ENCODE results near the gene PICALM. TPM values are rescaled to one million over a fixed set of nuclear protein-coding genes. Genes with fewer than 3 reads are reported as not detected.

Gene PICALM
- total and polyA plus RNA-seq, 2 of the 13 experiments (the other 11 are each of a cell fraction or from before 2014, with no cell fraction given) = 97.6 to 154 TPM

DNA sequence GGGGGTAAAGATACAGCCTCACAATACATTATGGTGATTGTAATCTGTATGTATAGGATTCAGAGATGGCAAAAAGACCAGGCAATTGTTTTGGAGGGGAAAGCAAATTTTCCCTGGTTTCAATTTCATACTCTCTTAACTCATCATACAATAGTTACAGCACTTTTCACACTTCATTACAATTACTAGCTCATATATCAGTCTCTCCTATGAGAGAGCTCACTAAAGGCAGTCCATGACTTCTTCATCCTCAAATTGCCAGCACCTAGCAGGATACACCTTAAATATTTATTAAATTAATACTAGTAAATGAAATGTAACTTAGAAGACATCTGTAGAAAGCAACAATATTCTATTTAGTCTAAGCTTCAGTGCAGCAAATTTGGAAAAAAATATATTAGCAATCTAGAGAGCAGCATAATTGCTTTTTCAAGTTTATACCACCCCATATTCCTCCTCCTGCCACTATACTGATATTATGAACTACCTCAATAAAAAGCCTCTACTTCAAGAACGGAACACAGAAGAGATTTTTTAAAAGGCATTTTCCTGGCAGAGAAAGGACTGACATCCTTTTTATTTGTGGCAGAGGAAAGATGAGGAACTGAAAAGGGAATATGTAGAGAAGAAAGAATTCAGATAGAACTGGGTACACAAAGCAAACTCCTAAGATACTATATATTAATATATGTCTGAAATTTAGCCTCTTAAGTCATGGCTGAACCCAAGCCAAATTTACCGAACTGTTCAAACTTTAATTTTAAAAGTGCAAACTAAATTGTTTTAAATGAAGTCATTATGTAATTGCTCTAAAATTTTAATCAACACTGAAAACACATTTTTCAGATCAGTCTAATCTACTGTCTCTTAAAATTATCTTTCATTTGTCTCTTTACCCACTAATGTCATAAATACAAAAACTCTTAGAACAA is 27.7 kb downstream of the PICALM start:
- intact Hi-C loops (cut with micrococcal nuclease; ENCODE audit: unreplicated experiment) = no loop called here
- 94% methylated on average over 2 of the region's 2 CpGs for whole genome bisulfite sequencing (ENCODE audit: low lambda C conversion rate)
- no TSS peak for BruUV-seq (replicated peaks)
- TF ChIP-seq ZNF75D (CRISPR knock-in tag; IDR thresholded peaks at IDR 0.05; ENCODE audit: borderline replicate concordance) = no peak
- TF ChIP-seq ZNF343 (CRISPR knock-in tag; IDR thresholded peaks at IDR 0.05) = no peak
- no peak for TF ChIP-seq PBX3 (CRISPR knock-in tag; IDR thresholded peaks at IDR 0.05; ENCODE audit: borderline replicate concordance)
- TF ChIP-seq ZC3H4 (CRISPR knock-in tag; IDR thresholded peaks at IDR 0.05; ENCODE audit: borderline replicate concordance) = no peak
- TF ChIP-seq ZBTB8A (CRISPR knock-in tag; IDR thresholded peaks at IDR 0.05; ENCODE audit: borderline replicate concordance, low read depth) = no peak
- FAIRE-seq (no peak), ATAC-seq (no peak), DNase-seq (ENCODE audit: low spot score) (no peak)
- Histone ChIP-seq H3K4me2 (ENCODE audit: low read depth, low read length) (no peak overlapping the region), H3K27ac (ENCODE audit: extremely low read length, insufficient read depth, low read length) (no peak overlapping the region), H2AFZ (ENCODE audit: low read length) (no peak overlapping the region), H3K9ac (ENCODE audit: insufficient read depth, low read depth, low read length) (no peak overlapping the region), H3K4me1 (ENCODE audit: insufficient read depth, low read length) (peaks cover 24% of the 10 kb centered on the region), H3K9me3 (ENCODE audit: low read length) (no peaks in the 10 kb centered on the region), H3K4me3 (replicated peaks in 1 of 3; ENCODE audit: insufficient read depth in 1 of 3, low read depth in 2 of 3, low read length in 3 of 3) (no peak overlapping the region), H3K79me2 (ENCODE audit: insufficient read depth, low read length) (peaks cover 90% of the 10 kb centered on the region), H3K36me3 (replicated peaks in 1 of 2; ENCODE audit: control insufficient read depth in 1 of 2, insufficient read depth in 2 of 2, low read length in 2 of 2) (no peaks in the 10 kb centered on the region; a peak in 1 of 5 replicates), H3K27me3 (ENCODE audit: control insufficient read depth in 1 of 2, insufficient read depth in 2 of 2, low read length in 2 of 2) (no peaks in the 10 kb centered on the region), H4K20me1 (ENCODE audit: insufficient read depth, low read length) (peaks cover 57% of the 10 kb centered on the region)
- in situ Hi-C loops (cut with HindIII; ENCODE audit: extremely low pct_ligation_motif_present, low pct_unique_long_range_greater_than_20kb) = loop anchor here (25.0 kb wide), 1 partner anchor 171 kb away; no protein-coding TSS in a partner anchor
- POLR2A ChIA-PET = interaction anchor here (0.5 to 1.0 kb wide), 2 partner anchors 28 to 373 kb away, joined by 3 to 6 read pairs; partner anchors contain the start of gene PICALM
- CTCF ChIA-PET (ENCODE audit: low intra/inter-chr PET ratio, low total read pairs) = interaction anchor here (2.3 to 2.6 kb wide), 2 partner anchors 153 to 177 kb away, joined by 14 to 27 read pairs; no protein-coding TSS in a partner anchor
